HEK293 (cell line): ENCODE results near the gene HEATR3.

ENCODE experiments used
- KLF1 ChIP-seq: fragments of 450-650 bp; formaldehyde crosslinking; IDR thresholded peaks from 2 replicates; pipeline ENCODE4 v1.5.1; 2016; ENCODE audit warnings: missing biosample characterization, missing genetic modification characterization
- SCRT1 ChIP-seq: fragments of 450-650 bp; formaldehyde crosslinking; IDR thresholded peaks from 2 replicates; pipeline ENCODE4 v1.5.1; 2016; ENCODE audit warnings: missing biosample characterization, missing genetic modification characterization, borderline replicate concordance
- ZNF239 ChIP-seq: fragments of 450-650 bp; formaldehyde crosslinking; IDR thresholded peaks from 2 replicates; pipeline ENCODE4 v1.5.1; 2016; ENCODE audit warnings: missing biosample characterization, missing genetic modification characterization
- ZNF274 ChIP-seq, 2 experiments: fragments of 200-500 bp in 1 of 2; fragments of 450-650 bp in 1 of 2; sonication (Bioruptor generic) in 1 of 2; formaldehyde crosslinking in 1 of 2; IDR thresholded peaks; 2 replicates each; pipeline versions ENCODE4 v1.5.1 to v1.6.1; 2014 to 2016; ENCODE audit warnings: borderline replicate concordance in 1 of 2, inconsistent platforms in 1 of 2, low read length in 1 of 2, missing biosample characterization in 1 of 2, missing genetic modification characterization in 1 of 2
- TF ChIP-seq, protein P1 (sequence below): fragments of 450-650 bp; formaldehyde crosslinking; IDR thresholded peaks from 2 replicates; pipeline ENCODE4 v1.5.1; 2016; ENCODE audit warnings: missing biosample characterization, missing genetic modification characterization

DNA sequence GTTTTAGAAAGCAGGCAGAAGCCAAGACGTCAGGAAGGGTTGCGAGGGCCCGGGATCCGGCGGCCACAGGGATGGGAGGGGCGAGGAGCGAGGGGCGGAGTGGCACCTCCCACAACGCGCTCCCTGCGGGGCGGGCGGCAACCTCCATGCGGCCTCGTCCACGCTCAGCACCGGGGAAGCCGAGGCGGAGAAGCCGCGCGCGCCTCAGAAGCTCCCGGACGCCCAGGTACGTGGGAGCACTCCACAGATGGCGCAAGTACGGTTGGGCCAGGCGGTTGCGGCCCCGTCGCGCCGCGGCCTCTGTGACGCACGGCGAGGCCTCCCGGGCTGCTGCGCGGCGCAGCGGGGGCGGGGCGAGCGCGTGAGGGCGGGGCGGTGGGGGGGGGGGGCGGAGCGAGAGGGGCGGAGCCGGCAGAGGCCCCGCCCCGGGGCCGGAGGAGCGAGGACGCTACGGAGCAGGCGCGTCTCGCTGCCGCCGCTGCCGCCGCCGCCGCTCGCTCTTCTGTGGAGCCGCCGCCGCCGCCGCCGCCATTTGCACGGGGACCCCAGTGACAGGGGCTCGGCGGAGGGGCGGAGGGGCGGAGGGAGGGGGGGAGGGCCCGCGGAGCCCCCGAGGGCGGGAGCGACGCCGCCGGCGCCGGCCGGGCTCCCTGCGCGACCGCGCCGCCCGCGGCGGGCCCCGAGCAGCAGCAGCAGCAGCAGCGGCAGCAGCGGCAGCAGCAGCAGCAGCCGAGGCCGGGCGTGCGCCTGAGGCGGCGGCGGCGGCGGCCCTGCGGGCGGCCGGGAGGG is 87.2 kb downstream of the HEATR3 start, which contains the start of gene TENT4B:
- TF ChIP-seq ZNF239 (tag by site-specific recombination) (0 out of 2 replicates have a peak, but pooled peaks have one; percentile 61), ZNF274 (IDR thresholded peaks at IDR 0.05; ENCODE audit: low read length) (no peak), ZNF274 (tag by site-specific recombination; IDR thresholded peaks at IDR 0.05; ENCODE audit: borderline replicate concordance) (no peak), KLF1 (tag by site-specific recombination) (peak; percentile 89), SCRT1 (no peak)
- TF ChIP-seq, protein P1, sequence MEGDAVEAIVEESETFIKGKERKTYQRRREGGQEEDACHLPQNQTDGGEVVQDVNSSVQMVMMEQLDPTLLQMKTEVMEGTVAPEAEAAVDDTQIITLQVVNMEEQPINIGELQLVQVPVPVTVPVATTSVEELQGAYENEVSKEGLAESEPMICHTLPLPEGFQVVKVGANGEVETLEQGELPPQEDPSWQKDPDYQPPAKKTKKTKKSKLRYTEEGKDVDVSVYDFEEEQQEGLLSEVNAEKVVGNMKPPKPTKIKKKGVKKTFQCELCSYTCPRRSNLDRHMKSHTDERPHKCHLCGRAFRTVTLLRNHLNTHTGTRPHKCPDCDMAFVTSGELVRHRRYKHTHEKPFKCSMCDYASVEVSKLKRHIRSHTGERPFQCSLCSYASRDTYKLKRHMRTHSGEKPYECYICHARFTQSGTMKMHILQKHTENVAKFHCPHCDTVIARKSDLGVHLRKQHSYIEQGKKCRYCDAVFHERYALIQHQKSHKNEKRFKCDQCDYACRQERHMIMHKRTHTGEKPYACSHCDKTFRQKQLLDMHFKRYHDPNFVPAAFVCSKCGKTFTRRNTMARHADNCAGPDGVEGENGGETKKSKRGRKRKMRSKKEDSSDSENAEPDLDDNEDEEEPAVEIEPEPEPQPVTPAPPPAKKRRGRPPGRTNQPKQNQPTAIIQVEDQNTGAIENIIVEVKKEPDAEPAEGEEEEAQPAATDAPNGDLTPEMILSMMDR (tag by site-specific recombination), result peak; percentile 8; the same call in 1 of the 2 replicates
